Neural cell (in vitro differentiated cells): ENCODE results near the gene VPS13D. TPM values are rescaled to one million over a fixed set of nuclear protein-coding genes. Genes with fewer than 3 reads are reported as not detected.
"Not testable (repeated sequence)": the region's sequence is repeated elsewhere in the genome, so short reads cannot be mapped to it uniquely, and the experiment has no call there.

ENCODE experiments used
- H2AFZ ChIP-seq: fragments of 200-600, 300-800 bp; sonication (generic), shearing (Covaris generic); 2 replicates; pipeline ENCODE4 v1.6.0; 2014; ENCODE audit warnings: low read depth, mild to moderate bottlenecking, antibody characterized with exemption, low read length, moderate library complexity
- H3F3A ChIP-seq: fragments of 200-600 bp; shearing (Covaris generic); 2 replicates; pipeline ENCODE4 v1.6.1; 2016; ENCODE audit warnings: mild to moderate bottlenecking, moderate library complexity, mixed read lengths, antibody characterized with exemption, low read length; ENCODE audit not compliant: insufficient read depth, poor library complexity, severe bottlenecking
- H3K27ac ChIP-seq: fragments of 200-600, 300-800 bp; sonication (generic), shearing (Covaris generic); 2 replicates; pipeline ENCODE4 v1.5.1; 2014; ENCODE audit warnings: mild to moderate bottlenecking, low read length, moderate library complexity
- H3K27me3 ChIP-seq: fragments of 300-800, 200-600 bp; sonication (generic), shearing (Covaris generic); 2 replicates; pipeline ENCODE4 v1.6.0; 2014; ENCODE audit warnings: mild to moderate bottlenecking, low read depth, low read length, moderate library complexity; ENCODE audit not compliant: insufficient read depth
- H3K36me3 ChIP-seq: fragments of 300-800, 200-600 bp; sonication (generic), shearing (Covaris generic); 2 replicates; pipeline ENCODE4 v1.5.1; 2014; ENCODE audit warnings: mild to moderate bottlenecking, antibody characterized with exemption, low read length, moderate library complexity; ENCODE audit not compliant: insufficient read depth
- H3K4me2 ChIP-seq: fragments of 300-800, 200-600 bp; sonication (generic), shearing (Covaris generic); 2 replicates; pipeline ENCODE4 v1.6.0; 2014; ENCODE audit warnings: mild to moderate bottlenecking, low read length
- H3K4me3 ChIP-seq: fragments of 300-800, 200-600 bp; sonication (generic), shearing (Covaris generic); 2 replicates; pipeline ENCODE4 v1.5.1; 2014; ENCODE audit warnings: mild to moderate bottlenecking, low read length, moderate library complexity
- H3K79me2 ChIP-seq: fragments of 200-600 bp; shearing (Covaris generic); replicated peaks from 2 replicates; pipeline ENCODE4 v1.6.0; 2014; ENCODE audit warnings: mild to moderate bottlenecking, low read length, moderate library complexity; ENCODE audit not compliant: insufficient read depth
- H3K9ac ChIP-seq: fragments of 300-800, 200-600 bp; sonication (generic), shearing (Covaris generic); 2 replicates; pipeline ENCODE4 v1.6.1; 2016; ENCODE audit warnings: mild to moderate bottlenecking, low read length, mixed read lengths
- H3K9me2 ChIP-seq: fragments of 200-600 bp; shearing (Covaris generic); 2 replicates; pipeline ENCODE4 v1.6.1; 2016; ENCODE audit warnings: mild to moderate bottlenecking, low read length, mixed read lengths; ENCODE audit not compliant: insufficient read depth
- H3K9me3 ChIP-seq: fragments of 200-600, 300-800 bp; sonication (generic), shearing (Covaris generic); 2 replicates; pipeline ENCODE4 v1.6.1; 2016; ENCODE audit warnings: mild to moderate bottlenecking, mixed run types, low read length, moderate library complexity, mixed read lengths
- H4K20me1 ChIP-seq: fragments of 200-600 bp; shearing (Covaris generic); 2 replicates; pipeline ENCODE4 v1.6.1; 2016; ENCODE audit warnings: mild to moderate bottlenecking, mixed run types; ENCODE audit not compliant: insufficient read depth
- CTCF ChIP-seq: fragments of 450-650 bp; IDR thresholded peaks from 2 replicates; pipeline ENCODE4 v1.5.1; 2014; ENCODE audit warnings: antibody characterized with exemption, mild to moderate bottlenecking, moderate library complexity; ENCODE audit not compliant: poor library complexity, severe bottlenecking
- EP300 ChIP-seq: fragments of 450-650 bp; conservative IDR thresholded peaks from 2 replicates; pipeline ENCODE4 v1.6.1; 2014; ENCODE audit warnings: antibody characterized with exemption, mild to moderate bottlenecking, moderate library complexity; ENCODE audit not compliant: poor library complexity, severe bottlenecking
- EZH2 ChIP-seq: fragments of 200-600, 300-800 bp; shearing (Covaris generic), sonication (generic); IDR thresholded peaks from 2 replicates; pipeline ENCODE4 v1.6.1; 2014; ENCODE audit warnings: antibody characterized with exemption, low read length, borderline replicate concordance, mild to moderate bottlenecking; ENCODE audit not compliant: insufficient read depth, poor library complexity, severe bottlenecking
- MXI1 ChIP-seq: fragments of 450-650 bp; conservative IDR thresholded peaks from 2 replicates; pipeline ENCODE4 v1.6.1; 2014; ENCODE audit warnings: antibody characterized with exemption, mild to moderate bottlenecking; ENCODE audit not compliant: poor library complexity, severe bottlenecking
- POLR2AphosphoS5 ChIP-seq: IDR thresholded peaks from 2 replicates; pipeline ENCODE4 v1.6.1; 2012
- RAD21 ChIP-seq: fragments of 450-650 bp; conservative IDR thresholded peaks from 2 replicates; pipeline ENCODE4 v1.6.1; 2014; ENCODE audit warnings: antibody characterized with exemption, mild to moderate bottlenecking, moderate library complexity
- REST ChIP-seq: IDR thresholded peaks from 2 replicates; pipeline ENCODE4 v1.6.1; 2012; ENCODE audit warnings: borderline replicate concordance
- SMC3 ChIP-seq: fragments of 450-650 bp; conservative IDR thresholded peaks from 2 replicates; pipeline ENCODE4 v1.6.1; 2014; ENCODE audit warnings: antibody characterized with exemption, mild to moderate bottlenecking, moderate library complexity; ENCODE audit not compliant: poor library complexity
- TAF1 ChIP-seq: IDR thresholded peaks from 2 replicates; pipeline ENCODE4 v1.6.1; 2012; ENCODE audit warnings: low read depth
- polyA plus RNA-seq: library from polyadenylated mRNA; depleted of rRNA; stranded (reverse); fragments of >200 nt; gene quantifications from 2 replicates; pipeline ENCODE4 v1.2.3, GENCODE V29; 2014

VPS13D gene
- polyA plus RNA-seq, 1 donor from 2014 or later: 24.5 TPM

GRCh38 chr1:12469990-12470389, 240.2 kb downstream of the VPS13D start:
- H3K4me2 ChIP-seq: no peak overlapping the region
- H3K36me3 ChIP-seq: no peaks in the 10 kb centered on the region
- H4K20me1 ChIP-seq: no peaks in the 10 kb centered on the region
- TF ChIP-seq RAD21: no peak
- TF ChIP-seq TAF1: no peak
- TF ChIP-seq EZH2: no peak
- TF ChIP-seq MXI1: no peak
- TF ChIP-seq CTCF: no peak
- TF ChIP-seq POLR2AphosphoS5: no peak
- no peak for TF ChIP-seq REST
- TF ChIP-seq EP300: no peak
- TF ChIP-seq SMC3: no peak
- no peak overlapping the region for H3K4me3 ChIP-seq
- H3K27ac ChIP-seq: no peak overlapping the region
- H2AFZ ChIP-seq: no peak overlapping the region
- H3K9me2 ChIP-seq: no peaks in the 10 kb centered on the region
- no peaks in the 10 kb centered on the region for H3K9me3 ChIP-seq
- no peaks in the 10 kb centered on the region for H3F3A ChIP-seq
- no peaks in the 10 kb centered on the region for H3K79me2 ChIP-seq
- no peaks in the 10 kb centered on the region for H3K27me3 ChIP-seq
- no peak overlapping the region for H3K9ac ChIP-seq

- not testable (repeated sequence) for H3K9me2 ChIP-seq, H3K27ac ChIP-seq, H2AFZ ChIP-seq, H3K4me2 ChIP-seq, H3K4me3 ChIP-seq, H4K20me1 ChIP-seq, H3K9ac ChIP-seq, H3K36me3 ChIP-seq, H3F3A ChIP-seq, H3K27me3 ChIP-seq, H3K9me3 ChIP-seq, H3K79me2 ChIP-seq
Measured at GRCh38 chr1:12470916-12471315, 241.1 kb downstream of the VPS13D start.

GRCh38 chr1:12472156-12472797, 242.4 kb downstream of the VPS13D start:
- H3K36me3 ChIP-seq: no peaks in the 10 kb centered on the region
- H3K27ac ChIP-seq: no peak overlapping the region
- H3K4me2 ChIP-seq: no peak overlapping the region
- no peak overlapping the region for H3K4me3 ChIP-seq
- H3F3A ChIP-seq: no peaks in the 10 kb centered on the region
- H3K9ac ChIP-seq: no peak overlapping the region
- H4K20me1 ChIP-seq: no peaks in the 10 kb centered on the region
- no peaks in the 10 kb centered on the region for H3K27me3 ChIP-seq
- no peak for TF ChIP-seq POLR2AphosphoS5
- no peak for TF ChIP-seq MXI1
- TF ChIP-seq REST: no peak
- no peaks in the 10 kb centered on the region for H3K79me2 ChIP-seq
- no peak overlapping the region for H2AFZ ChIP-seq
- no peaks in the 10 kb centered on the region for H3K9me2 ChIP-seq
- no peaks in the 10 kb centered on the region for H3K9me3 ChIP-seq
